K562 (cell line): ENCODE measurements around the gene PPCDC. TPM values are rescaled to one million over a fixed set of nuclear protein-coding genes. Genes with fewer than 3 reads are reported as not detected.

ENCODE experiments used
- ATAC-seq: fragments of 200-7000 bp; cut with Tn5 transposase; 3 replicates; pipeline ENCODE4 v1.9.1; 2020; ENCODE audit warnings: moderate library complexity
- BruUV-seq: library from RNA; stranded (reverse); fragments of 400-500 nt; replicated peaks from 2 replicates; lab custom pipeline; 2021; lab: Mats Ljungman, UMichigan
- CTCF ChIA-PET: fragments of 300-600 bp; formaldehyde crosslinking; extraction: SDS; loops from one replicate; lab custom pipeline; 2021; ENCODE audit warnings: low intra/inter-chr PET ratio; lab: Yijun Ruan, JAX
- POLR2A ChIA-PET: fragments of 300-600, 350-650 bp; sonication (Branson Sonifier 250); formaldehyde crosslinking; extraction: SDS; loops from one replicate; lab custom pipeline; 2021; ENCODE audit warnings: antibody characterized with exemption, inconsistent platforms; lab: Yijun Ruan, JAX
- DNase-seq, 4 experiments: peaks; one replicate each; pipeline versions ENCODE4 v3.0.0 to v3.0.0-alpha.2; 2011 to 2018; ENCODE audit warnings: low spot score in 3 of 4, mixed read lengths in 3 of 4; ENCODE audit errors: extremely low read depth in 1 of 4
- FAIRE-seq: peaks from 2 replicates; lab custom pipeline; 2011; peaks lifted over from hg19 to GRCh38; lab: Jason Lieb, UNC
- H2AFZ ChIP-seq: 2 replicates; pipeline ENCODE4 v1.6.0; 2011; ENCODE audit warnings: low read depth, low read length, control low read depth, inconsistent platforms
- H3K27ac ChIP-seq: fragments of 200-600 bp; 3 replicates; pipeline ENCODE4 v1.8.0; 2011; ENCODE audit warnings: low read depth, mild to moderate bottlenecking, control low read depth, inconsistent platforms, low read length, moderate library complexity, mixed read lengths; ENCODE audit errors: extremely low read depth
- H3K27me3 ChIP-seq, 2 experiments: fragments of 300-600 bp in 1 of 2; 2 replicates in 1 of 2; 3 replicates in 1 of 2; pipeline versions ENCODE4 v1.6.0 to v1.8.0; 2011; ENCODE audit warnings: inconsistent platforms in 2 of 2, low read length in 2 of 2, mild to moderate bottlenecking in 1 of 2, mixed read lengths in 1 of 2, moderate library complexity in 1 of 2; ENCODE audit not compliant: control insufficient read depth in 2 of 2, insufficient read depth in 2 of 2
- H3K36me3 ChIP-seq: fragments of 300-600 bp; 3 replicates; pipeline ENCODE4 v1.8.0; 2011; ENCODE audit warnings: mild to moderate bottlenecking, low read length, inconsistent platforms; ENCODE audit not compliant: control insufficient read depth, insufficient read depth
- H3K4me1 ChIP-seq, 2 experiments: fragments of 200-600 bp in 1 of 2; replicated peaks in 1 of 2; 2 replicates in 1 of 2; 3 replicates in 1 of 2; pipeline versions ENCODE4 v1.5.1 to v1.8.0; 2011; ENCODE audit warnings: inconsistent platforms in 2 of 2, low read length in 2 of 2, mild to moderate bottlenecking in 1 of 2, mixed read lengths in 1 of 2, moderate library complexity in 1 of 2; ENCODE audit not compliant: control insufficient read depth in 2 of 2, insufficient read depth in 2 of 2
- H3K4me2 ChIP-seq: 2 replicates; pipeline ENCODE4 v1.6.1; 2011; ENCODE audit warnings: low read length, control low read depth, inconsistent platforms, mixed read lengths; ENCODE audit not compliant: insufficient read depth
- H3K4me3 ChIP-seq: fragments of 200-600 bp; sonication (generic), shearing (Covaris generic); 2 replicates; pipeline ENCODE4 v1.5.1; 2016; ENCODE audit warnings: control low read depth, inconsistent platforms
- H3K79me2 ChIP-seq: fragments of 200-600 bp; 3 replicates; pipeline ENCODE4 v1.8.0; 2011; ENCODE audit warnings: low read length, inconsistent platforms; ENCODE audit not compliant: control insufficient read depth, insufficient read depth
- H3K9ac ChIP-seq, 2 experiments: 2 replicates each; pipeline versions ENCODE4 v1.6.0 to v1.6.1; 2011; ENCODE audit warnings: low read depth in 2 of 2, low read length in 2 of 2, control low read depth in 1 of 2, inconsistent platforms in 1 of 2, mild to moderate bottlenecking in 1 of 2, mixed read lengths in 1 of 2; ENCODE audit not compliant: insufficient read depth in 1 of 2
- H3K9me1 ChIP-seq: one replicate; pipeline ENCODE4 v1.6.0; 2011; ENCODE audit warnings: inconsistent platforms, mild to moderate bottlenecking, low read length, moderate library complexity; ENCODE audit not compliant: control insufficient read depth, insufficient read depth
- H3K9me3 ChIP-seq: replicated peaks from 2 replicates; pipeline ENCODE4 v1.5.1; 2011; ENCODE audit warnings: low read depth, low read length, inconsistent platforms; ENCODE audit not compliant: control insufficient read depth, insufficient read depth
- H4K20me1 ChIP-seq: replicated peaks from 2 replicates; pipeline ENCODE4 v1.6.1; 2011; ENCODE audit warnings: low read length, inconsistent platforms, mixed read lengths; ENCODE audit not compliant: control insufficient read depth, insufficient read depth
- CBFA2T2 ChIP-seq: fragments of 450-650 bp; conservative IDR thresholded peaks from 2 replicates; pipeline ENCODE4 v1.6.1; 2017; ENCODE audit warnings: mild to moderate bottlenecking
- GATA2 ChIP-seq: sonication (generic); formaldehyde crosslinking; IDR thresholded peaks from 2 replicates; pipeline ENCODE4 v1.4.0; 2020; ENCODE audit warnings: mild to moderate bottlenecking, missing genetic modification reagents
- GATAD2B ChIP-seq: fragments of 450-650 bp; IDR thresholded peaks from 2 replicates; pipeline ENCODE4 v1.6.1; 2017; ENCODE audit warnings: mild to moderate bottlenecking, borderline replicate concordance
- JUNB ChIP-seq: fragments of 450-650 bp; formaldehyde crosslinking; conservative IDR thresholded peaks from 2 replicates; pipeline ENCODE4 v1.4.0; 2020; ENCODE audit warnings: mild to moderate bottlenecking
- KLF16 ChIP-seq: IDR thresholded peaks from 2 replicates; pipeline ENCODE4 v1.6.1; 2016; ENCODE audit warnings: antibody characterized with exemption
- LCOR ChIP-seq: sonication (generic); formaldehyde crosslinking; IDR thresholded peaks from 2 replicates; pipeline ENCODE4 v1.8.0; 2022; ENCODE audit warnings: mild to moderate bottlenecking, missing genetic modification reagents
- NR2C1 ChIP-seq, 2 experiments: fragments of 450-650 bp; IDR thresholded peaks; 2 replicates each; pipeline ENCODE4 v1.6.1; 2017; ENCODE audit warnings: mild to moderate bottlenecking in 2 of 2, antibody characterized with exemption in 1 of 2, inconsistent platforms in 1 of 2, missing compliant biosample characterization in 1 of 2, missing genetic modification characterization in 1 of 2
- NR2C2 ChIP-seq, 2 experiments: fragments of 200-800 bp in 1 of 2; sonication (Bioruptor generic) in 1 of 2; sonication (generic) in 1 of 2; formaldehyde crosslinking in 1 of 2; IDR thresholded peaks; 2 replicates each; pipeline versions ENCODE4 v1.6.1 to v1.8.0; 2016 to 2022; ENCODE audit warnings: mild to moderate bottlenecking in 1 of 2, missing compliant biosample characterization in 1 of 2, missing genetic modification characterization in 1 of 2, missing genetic modification reagents in 1 of 2
- NRF1 ChIP-seq, 2 experiments: fragments of 450-650 bp; IDR thresholded peaks in 1 of 2; conservative IDR thresholded peaks in 1 of 2; 2 replicates each; pipeline ENCODE4 v1.6.1; 2014; ENCODE audit warnings: mild to moderate bottlenecking in 2 of 2
- RBM14 ChIP-seq: fragments of 200-400 bp; formaldehyde crosslinking; IDR thresholded peaks from 2 replicates; pipeline ENCODE4 v1.6.1; 2018; ENCODE audit warnings: low read depth, mild to moderate bottlenecking, low read length, moderate library complexity, borderline replicate concordance; ENCODE audit not compliant: insufficient read depth
- TCF3 ChIP-seq: sonication (generic); formaldehyde crosslinking; IDR thresholded peaks from 2 replicates; pipeline ENCODE4 v1.4.0; 2020; ENCODE audit warnings: mild to moderate bottlenecking, missing genetic modification reagents
- TEAD4 ChIP-seq, 2 experiments: sonication (generic) in 1 of 2; formaldehyde crosslinking in 1 of 2; IDR thresholded peaks; 2 replicates each; pipeline versions ENCODE4 v1.6.1 to v1.8.0; 2012 to 2022; ENCODE audit warnings: borderline replicate concordance in 1 of 2, inconsistent platforms in 1 of 2, low read length in 1 of 2, mild to moderate bottlenecking in 1 of 2, missing genetic modification reagents in 1 of 2
- ZFPM2 ChIP-seq: fragments of 250-450 bp; sonication (Bioruptor Pico); IDR thresholded peaks from 2 replicates; pipeline ENCODE4 v1.5.1; 2022; ENCODE audit warnings: mild to moderate bottlenecking
- ZKSCAN8 ChIP-seq: fragments of 200-800 bp; sonication (Bioruptor generic); IDR thresholded peaks from 2 replicates; pipeline ENCODE4 v1.6.1; 2016; ENCODE audit warnings: missing genetic modification characterization, missing compliant biosample characterization
- ZNF174 ChIP-seq: fragments of 250-450 bp; sonication (Bioruptor Pico); IDR thresholded peaks from 2 replicates; pipeline ENCODE4 v1.4.0; 2020; ENCODE audit warnings: mild to moderate bottlenecking
- ZNF280B ChIP-seq: fragments of 250-450 bp; sonication (Bioruptor Pico); IDR thresholded peaks from 2 replicates; pipeline ENCODE4 v1.5.1; 2021; ENCODE audit warnings: mild to moderate bottlenecking
- ZNF384 ChIP-seq: IDR thresholded peaks from 2 replicates; pipeline ENCODE4 v1.6.1; 2012; ENCODE audit warnings: low read depth, low read length, improper control_type of control experiment
- ZNF717 ChIP-seq: fragments of 250-450 bp; sonication (Bioruptor Pico); IDR thresholded peaks from 2 replicates; pipeline ENCODE4 v1.5.0; 2021
- WGBS: fragments of 100-300 bp; shearing (Covaris generic); methylation state at CpG from one replicate; pipeline ENCODE4 v1.1.6; 2016; ENCODE audit warnings: low coverage, mixed read lengths; ENCODE audit not compliant: insufficient coverage; ENCODE audit errors: missing lambda C conversion rate; 5-methylcytosine and 5-hydroxymethylcytosine counted together
- in situ Hi-C: fragments of 300-500 bp; cut with MboI; formaldehyde crosslinking; loops from 4 replicates; pipeline ENCODE4 v1.15.0; 2018; ENCODE audit warnings: inconsistent platforms, mixed read lengths
- intact Hi-C: fragments of 100-400 bp; cut with micrococcal nuclease; formaldehyde crosslinking; loops from 2 replicates; pipeline ENCODE4 v1.14.2; 2022
- polyA plus RNA-seq, 8 experiments: library from polyadenylated mRNA; depleted of rRNA in 4 of 8; stranded (reverse) in 5 of 8; unstranded in 3 of 8; fragments of >200 nt; fragmentation: Nextera tagmentation in 2 of 8; fragmentation: Illumina TruSeq in 1 of 8; extraction: Ambion mirVana in 2 of 8; extraction: Trizol in 1 of 8; gene quantifications; 2 replicates each; pipeline versions ENCODE4 v1.2.1 to v1.2.3, GENCODE V29; 2011 to 2014; ENCODE audit warnings: inconsistent platforms in 1 of 8, missing spikeins in 1 of 8
- total RNA-seq, 7 experiments: library from RNA; depleted of rRNA in 6 of 7; stranded (reverse); fragments of >200 nt in 6 of 7; fragmentation: Illumina TruSeq in 2 of 7; extraction: Trizol in 2 of 7; gene quantifications; 2 replicates each; pipeline versions ENCODE4 v1.2.1 to v1.2.3, GENCODE V29; 2011 to 2021; ENCODE audit warnings: low replicate concordance in 1 of 7
- TF ChIP-seq, protein P1 (sequence below), 3 experiments: IDR thresholded peaks in 2 of 3; conservative IDR thresholded peaks in 1 of 3; 2 replicates each; pipeline ENCODE4 v1.5.1; 2011 to 2012; ENCODE audit warnings: low read length in 3 of 3, mild to moderate bottlenecking in 3 of 3, control low read depth in 2 of 3, improper control_type of control experiment in 1 of 3, inconsistent platforms in 1 of 3, low read depth in 1 of 3, mixed read lengths in 1 of 3, moderate library complexity in 1 of 3; ENCODE audit not compliant: insufficient read depth in 2 of 3

PPCDC gene
- total and polyA plus RNA-seq, 9 of the 15 experiments (the other 6 are each of a cell fraction or from before 2014, with no cell fraction given): 10.9 to 53.6 (median 16.7) TPM

DNA sequence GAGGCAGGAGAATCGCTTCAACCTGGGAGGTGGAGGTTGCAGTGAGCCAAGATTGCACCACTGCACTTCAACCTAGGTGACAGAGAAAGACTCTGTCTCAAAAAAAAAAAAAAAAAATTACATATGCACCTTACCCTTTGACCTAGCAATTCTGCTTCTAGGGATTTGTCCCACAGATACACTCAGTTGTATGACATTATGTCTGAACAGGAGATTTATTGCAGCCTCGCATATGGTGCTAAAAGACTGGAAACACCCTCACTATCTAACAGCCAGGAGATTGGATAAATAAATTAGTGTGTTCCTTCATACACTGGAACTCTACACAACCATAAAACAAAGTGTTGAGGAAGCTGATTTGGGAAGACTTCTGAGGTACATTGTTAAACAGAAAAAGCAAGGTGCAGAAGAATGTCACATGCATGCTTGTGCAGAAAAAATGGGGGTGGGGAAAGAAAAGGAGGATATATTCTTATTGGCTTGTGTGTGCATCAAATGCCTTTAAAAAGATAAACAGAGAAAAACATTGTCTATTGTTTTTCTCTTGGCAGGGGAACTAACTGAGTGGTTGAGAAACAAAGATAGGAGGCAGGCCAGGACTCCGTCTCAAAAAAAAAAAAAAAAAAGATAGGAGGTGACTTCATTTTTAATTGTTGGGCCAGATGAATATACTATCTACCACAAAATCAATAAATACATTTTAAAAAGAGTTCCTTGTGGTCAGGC, 30.9 kb downstream of the PPCDC start:
- Histone ChIP-seq H3K79me2 (no peaks in the 10 kb centered on the region), H3K4me3 (no peak overlapping the region), H3K9me1 (no peaks in the 10 kb centered on the region), H3K9me3 (no peaks in the 10 kb centered on the region), H3K9ac (no peak overlapping the region), H3K36me3 (no peaks in the 10 kb centered on the region), H3K27ac (no peak overlapping the region), H2AFZ (no peak overlapping the region), H4K20me1 (no peaks in the 10 kb centered on the region), H3K4me2 (no peak overlapping the region), H3K4me1 (peaks cover 0 to 11% of the 10 kb centered on the region in 2 experiments; a peak in 4 of 5 replicates), H3K27me3 (no peaks in the 10 kb centered on the region)
- intact Hi-C loops (no loop called here), in situ Hi-C loops (no loop called here)
- peak; percentile 46; the same call in 2 of the 3 replicates for ATAC-seq
- CTCF ChIA-PET: interaction anchor here (0.5 kb wide), 1 partner anchor 23 kb away, joined by 4 read pairs; no protein-coding TSS in a partner anchor
- DNase-seq: no peak
- POLR2A ChIA-PET: interaction anchor here (1.0 to 1.3 kb wide), 2 partner anchors 10 to 12 kb away, joined by 5 read pairs; no protein-coding TSS in a partner anchor
- 9% methylated on average over 3 of the region's 3 CpGs for WGBS
- FAIRE-seq: peak; percentile 54
- BruUV-seq: no TSS peak
- TF ChIP-seq NRF1 (conservative IDR thresholded peaks at IDR 0.05 in 1 of 2, IDR thresholded peaks at IDR 0.05 in 1 of 2): no peak
- no peak for TF ChIP-seq ZNF280B (CRISPR knock-in tag)
- no peak for TF ChIP-seq KLF16
- no peak for TF ChIP-seq ZNF174
- TF ChIP-seq TEAD4 (IDR thresholded peaks at IDR 0.05; ENCODE audit: low read length): peak; percentile 42; the same call in 1 of the 2 replicates
- TF ChIP-seq TEAD4 (CRISPR knock-in tag; IDR thresholded peaks at IDR 0.05; ENCODE audit: borderline replicate concordance): no peak
- TF ChIP-seq LCOR: no peak
- TF ChIP-seq GATA2: 0 out of 2 replicates have a peak, but pooled peaks have one; percentile 8
- TF ChIP-seq RBM14: no peak
- no peak for TF ChIP-seq GATAD2B
- TF ChIP-seq ZNF384: peak; percentile 52; the same call in 1 of the 2 replicates
- TF ChIP-seq NR2C1 (IDR thresholded peaks at IDR 0.05): peak; percentile 66; the same call in 1 of the 2 replicates
- TF ChIP-seq NR2C1 (tag; IDR thresholded peaks at IDR 0.05): peak; percentile 86
- TF ChIP-seq ZNF717 (CRISPR knock-in tag): no peak
- TF ChIP-seq, protein P1, sequence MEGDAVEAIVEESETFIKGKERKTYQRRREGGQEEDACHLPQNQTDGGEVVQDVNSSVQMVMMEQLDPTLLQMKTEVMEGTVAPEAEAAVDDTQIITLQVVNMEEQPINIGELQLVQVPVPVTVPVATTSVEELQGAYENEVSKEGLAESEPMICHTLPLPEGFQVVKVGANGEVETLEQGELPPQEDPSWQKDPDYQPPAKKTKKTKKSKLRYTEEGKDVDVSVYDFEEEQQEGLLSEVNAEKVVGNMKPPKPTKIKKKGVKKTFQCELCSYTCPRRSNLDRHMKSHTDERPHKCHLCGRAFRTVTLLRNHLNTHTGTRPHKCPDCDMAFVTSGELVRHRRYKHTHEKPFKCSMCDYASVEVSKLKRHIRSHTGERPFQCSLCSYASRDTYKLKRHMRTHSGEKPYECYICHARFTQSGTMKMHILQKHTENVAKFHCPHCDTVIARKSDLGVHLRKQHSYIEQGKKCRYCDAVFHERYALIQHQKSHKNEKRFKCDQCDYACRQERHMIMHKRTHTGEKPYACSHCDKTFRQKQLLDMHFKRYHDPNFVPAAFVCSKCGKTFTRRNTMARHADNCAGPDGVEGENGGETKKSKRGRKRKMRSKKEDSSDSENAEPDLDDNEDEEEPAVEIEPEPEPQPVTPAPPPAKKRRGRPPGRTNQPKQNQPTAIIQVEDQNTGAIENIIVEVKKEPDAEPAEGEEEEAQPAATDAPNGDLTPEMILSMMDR (IDR thresholded peaks at IDR 0.05 in 2 of 3, conservative IDR thresholded peaks at IDR 0.05 in 1 of 3; ENCODE audit: insufficient read depth in 2 of 3, low read depth in 1 of 3, low read length in 3 of 3): no peak
- no peak for TF ChIP-seq JUNB (CRISPR knock-in tag)
- peak; percentile 34 for TF ChIP-seq CBFA2T2
- TF ChIP-seq TCF3: peak; percentile 34
- TF ChIP-seq ZFPM2 (CRISPR knock-in tag): no peak
- TF ChIP-seq ZKSCAN8 (CRISPR knock-in tag): no peak
- no peak for TF ChIP-seq NR2C2 (CRISPR knock-in tag; IDR thresholded peaks at IDR 0.05)
- TF ChIP-seq NR2C2 (tag; IDR thresholded peaks at IDR 0.05): peak; percentile 85
